ENCODE data around the gene GNPNAT1.

DNA sequence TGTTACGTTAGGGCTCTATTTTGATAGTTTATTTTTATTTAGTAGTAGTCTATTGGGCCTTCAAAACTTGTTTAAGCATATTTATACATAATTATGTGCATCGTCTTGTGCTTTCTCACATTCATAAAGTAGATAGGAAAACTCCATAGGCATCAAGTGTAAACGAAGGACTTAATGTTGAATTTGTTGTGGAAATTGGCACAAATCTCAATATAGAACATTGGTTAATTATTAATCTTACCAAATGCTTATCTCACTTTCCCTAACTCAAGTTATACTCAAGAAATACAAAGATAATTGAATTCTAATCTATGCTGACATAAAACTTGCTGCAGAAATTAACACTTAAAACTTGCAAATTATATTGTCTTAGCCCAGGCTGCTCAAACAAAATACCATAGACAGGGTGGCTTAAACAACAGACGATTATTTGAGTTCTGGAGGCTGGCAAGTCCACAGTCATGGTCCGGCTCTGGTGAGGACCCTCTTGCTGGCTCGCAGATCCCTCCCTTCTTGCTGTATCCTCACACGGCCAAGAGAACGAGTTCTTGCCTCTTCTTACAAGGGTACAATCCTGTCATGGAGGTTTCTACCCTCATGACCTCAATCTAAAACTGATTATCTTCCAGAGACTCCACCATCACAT, 42.6 kb downstream of the GNPNAT1 start:
- TF ChIP-seq, protein P1, sequence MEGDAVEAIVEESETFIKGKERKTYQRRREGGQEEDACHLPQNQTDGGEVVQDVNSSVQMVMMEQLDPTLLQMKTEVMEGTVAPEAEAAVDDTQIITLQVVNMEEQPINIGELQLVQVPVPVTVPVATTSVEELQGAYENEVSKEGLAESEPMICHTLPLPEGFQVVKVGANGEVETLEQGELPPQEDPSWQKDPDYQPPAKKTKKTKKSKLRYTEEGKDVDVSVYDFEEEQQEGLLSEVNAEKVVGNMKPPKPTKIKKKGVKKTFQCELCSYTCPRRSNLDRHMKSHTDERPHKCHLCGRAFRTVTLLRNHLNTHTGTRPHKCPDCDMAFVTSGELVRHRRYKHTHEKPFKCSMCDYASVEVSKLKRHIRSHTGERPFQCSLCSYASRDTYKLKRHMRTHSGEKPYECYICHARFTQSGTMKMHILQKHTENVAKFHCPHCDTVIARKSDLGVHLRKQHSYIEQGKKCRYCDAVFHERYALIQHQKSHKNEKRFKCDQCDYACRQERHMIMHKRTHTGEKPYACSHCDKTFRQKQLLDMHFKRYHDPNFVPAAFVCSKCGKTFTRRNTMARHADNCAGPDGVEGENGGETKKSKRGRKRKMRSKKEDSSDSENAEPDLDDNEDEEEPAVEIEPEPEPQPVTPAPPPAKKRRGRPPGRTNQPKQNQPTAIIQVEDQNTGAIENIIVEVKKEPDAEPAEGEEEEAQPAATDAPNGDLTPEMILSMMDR (IDR thresholded peaks at IDR 0.05): no peak
- no peak for TF ChIP-seq EZH2 (IDR thresholded peaks at IDR 0.05)

Data from neural progenitor cell (in vitro differentiated cells).